Esophagus mucosa (tissue), 1 donor: ENCODE measurements around the gene PTPRG. TPM values are rescaled to one million over a fixed set of nuclear protein-coding genes. Genes with fewer than 3 reads are reported as not detected.

ENCODE experiments used
- ATAC-seq: fragments of 200-7000 bp; cut with Tn5 transposase; one replicate; pipeline ENCODE4 v1.9.1; 2020
- total RNA-seq: library from RNA; stranded (reverse); gene quantifications from one replicate; pipeline ENCODE4 v1.2.4, GENCODE V29; 2023
- donor health status: DM: yes; HTN: yes; CAD: no.

Gene PTPRG
- total RNA-seq, 1 donor from 2014 or later = 9.2 TPM

DNA sequence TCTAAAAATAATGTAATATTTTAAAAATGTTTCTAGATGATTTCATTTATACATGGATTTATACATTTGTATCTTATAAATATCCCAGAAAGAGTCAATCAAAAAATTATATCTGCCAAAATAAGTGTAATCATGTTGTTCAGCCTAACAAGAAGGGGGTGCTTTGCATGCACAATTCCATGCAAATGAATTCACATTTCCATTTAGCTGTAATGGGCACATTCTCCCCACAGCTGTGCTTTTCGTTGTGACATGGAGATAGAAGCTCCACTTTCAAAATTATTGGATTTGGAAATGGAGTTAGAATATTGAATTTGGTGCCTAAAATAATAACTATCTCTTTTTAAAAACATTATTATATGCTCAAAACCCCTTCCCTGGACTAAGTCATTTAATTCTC is 270.6 kb downstream of the PTPRG start:
- no peak for ATAC-seq

DNA sequence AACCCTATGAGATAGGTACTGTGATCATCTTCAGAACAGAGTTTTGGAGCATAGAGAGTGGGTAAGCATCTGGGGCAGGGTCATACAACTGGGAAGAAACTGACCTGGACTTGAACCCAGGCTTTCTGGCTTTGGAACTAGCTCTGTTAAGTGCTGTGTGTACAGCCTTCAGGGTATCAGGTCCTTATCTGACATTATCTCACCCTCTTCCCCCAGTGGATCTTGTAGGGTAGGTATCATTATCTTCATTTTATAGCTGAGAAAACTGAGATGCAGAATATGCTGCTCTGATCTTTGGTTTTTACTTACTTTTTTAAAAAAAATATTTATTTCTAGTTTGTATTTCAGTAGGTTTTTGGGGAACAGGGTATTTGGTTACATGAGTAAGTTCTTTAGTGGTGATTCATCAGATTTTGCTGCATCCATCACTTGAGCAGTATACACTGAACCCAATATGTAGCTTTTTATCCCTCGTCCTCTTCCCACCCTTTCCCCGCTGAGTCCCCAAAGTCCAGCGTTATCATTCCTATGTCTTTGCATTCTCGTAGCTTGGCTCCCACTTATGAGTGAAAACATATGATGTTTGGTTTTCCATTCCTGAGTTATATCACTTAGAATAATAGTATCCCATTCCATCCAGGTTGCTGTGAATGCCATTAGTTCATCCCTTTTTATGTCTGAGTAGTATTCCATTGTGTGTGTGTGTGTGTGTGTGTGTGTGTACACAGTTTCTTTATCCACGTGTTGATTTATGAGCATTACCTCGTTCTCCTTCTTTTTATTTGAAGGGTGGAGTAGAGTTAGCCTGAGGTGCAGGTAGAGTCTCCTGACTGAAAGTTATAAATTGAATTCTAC is 271.2 kb downstream of the PTPRG start:
- ATAC-seq = no peak

DNA sequence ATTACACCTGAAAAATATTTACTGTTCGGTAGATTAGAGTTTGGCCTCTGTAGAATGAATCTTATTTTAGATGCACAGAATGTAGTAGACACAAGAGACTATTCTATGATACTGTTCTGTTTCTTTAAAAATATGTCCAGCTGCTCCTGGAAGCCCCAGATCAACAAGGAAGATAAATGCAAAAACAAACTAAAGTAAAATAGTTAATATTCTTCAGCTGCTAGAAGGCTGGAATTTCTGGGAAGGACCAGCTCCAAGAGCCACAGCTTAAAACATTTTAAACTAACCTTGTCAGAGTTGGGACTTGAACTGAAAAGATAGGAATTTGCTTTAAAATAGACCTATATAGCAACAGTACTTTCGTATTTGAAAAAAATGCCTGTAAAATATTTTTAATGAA is 277.9 kb downstream of the PTPRG start:
- ATAC-seq = no peak

DNA sequence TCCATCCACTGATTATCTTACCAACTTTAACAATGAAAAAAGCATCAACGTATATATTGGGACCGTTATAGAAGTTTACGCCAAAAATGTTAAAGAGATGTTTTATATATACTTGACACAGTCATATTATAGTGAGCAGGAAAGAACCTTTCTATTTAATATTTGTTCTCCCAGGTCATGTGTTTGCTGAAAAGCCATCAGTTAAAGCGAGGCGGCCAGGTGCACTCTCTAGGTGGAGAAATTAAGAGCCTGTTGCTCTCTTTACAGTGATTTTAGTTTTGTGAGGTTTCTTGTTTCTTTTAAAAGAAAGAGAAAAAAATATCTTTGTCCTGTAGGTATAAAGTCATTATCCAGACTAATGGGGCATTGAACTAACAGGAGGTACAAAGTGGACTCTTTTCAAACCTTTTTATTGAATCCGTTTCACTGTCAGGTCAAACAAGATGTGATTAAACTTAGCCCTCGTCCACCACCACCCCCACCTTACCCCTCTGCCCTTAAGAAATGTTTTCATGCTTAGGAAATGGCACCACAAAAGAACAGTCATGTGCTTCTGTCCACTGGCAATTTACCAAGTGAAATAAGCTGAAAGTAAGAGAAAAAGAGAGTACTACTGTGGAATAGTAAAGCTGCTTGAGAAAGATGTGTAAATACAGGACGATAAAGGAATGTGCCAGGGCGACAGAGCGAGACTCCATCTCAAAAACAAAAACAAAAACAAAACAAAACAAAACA is 279.9 kb downstream of the PTPRG start:
- ATAC-seq = no peak

DNA sequence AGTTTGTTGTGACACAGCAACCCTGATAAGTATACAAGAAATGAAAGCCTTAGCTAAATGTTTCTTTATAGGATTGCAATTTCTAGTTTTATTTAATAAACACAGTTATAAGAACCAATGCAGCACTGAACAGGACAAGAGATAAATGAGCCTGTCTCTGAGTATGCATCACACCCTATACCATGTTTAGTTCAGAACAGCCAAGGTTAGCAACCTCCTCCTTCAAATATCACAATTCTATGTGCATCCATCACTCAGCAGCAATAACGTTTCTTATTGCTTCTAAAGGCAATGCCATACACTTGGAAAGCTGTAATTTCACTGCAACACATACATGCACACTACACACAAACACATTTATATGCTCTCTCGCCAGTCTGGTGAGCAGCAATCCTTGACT is 280.6 kb downstream of the PTPRG start:
- ATAC-seq = no peak

DNA sequence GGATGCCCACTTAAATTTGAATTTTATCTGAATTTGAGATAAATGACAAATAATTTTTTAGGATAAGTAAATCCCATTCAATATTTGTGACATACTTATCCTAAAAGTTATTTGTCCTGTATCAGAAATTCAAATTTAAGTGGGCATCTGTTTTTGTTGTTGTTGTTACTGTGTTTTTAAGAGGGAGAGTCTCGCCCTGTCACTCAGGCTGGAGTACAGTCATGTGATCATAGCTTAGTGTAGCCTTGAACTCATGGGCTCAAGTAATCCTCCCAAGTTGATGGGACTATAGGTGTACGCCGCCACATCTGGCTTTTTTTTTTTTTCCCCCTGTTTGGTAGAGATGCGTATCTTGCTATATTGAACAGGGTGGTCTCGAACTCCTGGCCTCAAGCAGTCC is 283.0 kb downstream of the PTPRG start:
- ATAC-seq = no peak

DNA sequence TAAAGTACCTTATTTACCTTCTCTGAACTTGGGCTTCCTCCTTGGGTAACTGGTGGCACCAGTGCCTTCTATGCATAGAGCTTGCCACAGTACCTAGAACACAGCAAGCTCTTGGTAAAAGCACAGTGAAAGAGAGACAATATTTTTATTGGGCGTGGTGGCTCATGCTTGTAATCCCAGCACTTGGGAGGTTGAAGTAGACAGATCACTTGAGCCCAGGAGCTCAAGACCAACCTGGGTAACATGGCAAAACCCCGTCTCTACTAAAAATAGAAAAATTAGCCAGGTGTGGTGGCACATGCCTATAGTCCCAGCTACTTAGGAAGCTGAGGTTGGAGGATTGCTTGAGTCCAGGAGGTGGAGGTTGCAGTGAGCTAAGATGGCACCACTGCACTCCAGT is 285.1 kb downstream of the PTPRG start:
- ATAC-seq = no peak

DNA sequence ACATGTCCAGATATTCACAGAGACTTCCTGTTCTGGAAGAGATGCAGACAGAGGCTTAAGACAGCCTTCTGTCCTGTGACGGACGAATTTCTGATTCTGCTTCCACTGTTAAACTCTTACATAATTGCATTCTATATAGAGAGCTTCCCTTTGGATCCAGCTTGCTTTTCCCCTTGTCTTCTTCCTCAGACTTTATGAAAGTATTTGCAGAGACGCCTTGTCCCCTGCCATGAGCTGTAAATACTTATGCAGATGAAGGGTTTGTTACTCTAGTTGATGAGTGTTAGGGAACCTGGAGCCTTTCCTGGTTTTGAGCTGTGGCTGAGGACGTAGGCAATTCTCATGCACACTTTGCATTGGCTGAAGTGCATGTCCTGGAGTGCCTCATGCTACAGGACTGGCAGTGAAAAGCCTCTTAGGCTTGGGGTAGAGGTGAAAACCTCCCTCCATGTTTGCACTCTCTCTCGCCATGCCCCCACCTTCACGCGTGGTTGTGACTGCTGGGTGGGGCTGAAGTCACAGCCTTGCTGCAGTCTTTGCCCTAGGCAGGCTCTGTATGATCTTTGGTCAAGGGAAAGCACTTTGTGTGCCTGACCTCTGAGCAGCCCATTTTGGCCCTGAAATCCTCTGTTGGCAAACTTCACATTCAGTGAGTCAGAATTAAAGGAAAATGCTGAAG is 286.6 kb downstream of the PTPRG start:
- peak; percentile 37 for ATAC-seq

DNA sequence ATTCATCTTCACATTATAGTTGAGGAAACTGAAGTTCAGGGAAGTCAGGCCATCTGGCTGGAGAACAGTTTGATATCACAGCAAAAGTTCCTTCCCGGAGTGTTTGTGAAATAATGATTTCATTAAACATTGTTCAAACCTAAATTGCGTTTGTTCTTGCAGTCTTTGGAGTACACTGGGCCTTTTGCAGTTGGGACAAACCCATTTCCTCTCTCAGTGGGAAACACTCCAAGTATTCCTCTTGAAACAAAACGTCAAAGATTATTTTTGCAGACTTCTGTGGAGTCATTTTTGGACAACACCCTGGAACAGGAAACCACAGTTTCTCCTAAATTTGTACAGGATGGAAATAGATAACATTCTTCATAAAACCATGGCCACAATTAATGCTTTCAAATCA is 287.5 kb downstream of the PTPRG start:
- peak; percentile 28 for ATAC-seq

DNA sequence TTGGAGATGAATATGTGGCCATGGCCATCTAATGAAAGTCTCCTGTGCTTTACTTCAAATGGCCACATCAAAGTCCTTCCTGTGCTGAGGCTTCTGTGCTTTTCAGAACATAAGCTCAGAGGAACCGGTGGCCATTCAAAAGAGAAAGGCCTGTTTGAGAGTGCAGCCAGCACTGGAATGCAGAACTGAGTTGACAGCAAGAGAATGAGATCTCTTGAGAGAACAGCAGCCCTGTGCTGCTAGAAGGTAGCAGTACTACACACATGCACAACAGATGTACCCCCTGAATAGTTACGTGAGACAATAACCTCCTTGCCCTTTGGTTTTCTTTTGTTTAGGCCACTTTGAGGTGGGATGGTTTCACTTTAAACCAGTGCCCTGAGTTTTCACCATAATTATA is 292.5 kb downstream of the PTPRG start:
- no peak for ATAC-seq

DNA sequence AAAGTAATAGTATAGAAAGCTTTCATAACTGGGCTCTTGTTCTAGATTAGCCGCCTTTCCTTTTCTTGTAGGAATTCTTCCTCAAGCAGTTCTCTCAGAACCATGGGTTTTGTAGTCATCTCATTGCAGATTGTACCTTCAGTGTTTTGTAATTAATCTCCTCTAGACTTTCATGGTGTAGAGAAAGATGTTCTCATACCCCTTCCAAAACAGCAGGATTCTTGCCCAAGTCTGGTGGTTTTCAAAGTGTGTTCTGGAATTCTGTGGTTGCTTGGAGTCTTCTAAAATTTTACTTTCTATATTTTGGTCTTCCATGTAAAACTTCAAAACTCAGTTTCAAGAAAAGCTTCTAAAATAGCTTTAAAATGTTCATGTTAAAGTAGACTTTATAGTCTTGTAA is 293.8 kb downstream of the PTPRG start:
- ATAC-seq = no peak

DNA sequence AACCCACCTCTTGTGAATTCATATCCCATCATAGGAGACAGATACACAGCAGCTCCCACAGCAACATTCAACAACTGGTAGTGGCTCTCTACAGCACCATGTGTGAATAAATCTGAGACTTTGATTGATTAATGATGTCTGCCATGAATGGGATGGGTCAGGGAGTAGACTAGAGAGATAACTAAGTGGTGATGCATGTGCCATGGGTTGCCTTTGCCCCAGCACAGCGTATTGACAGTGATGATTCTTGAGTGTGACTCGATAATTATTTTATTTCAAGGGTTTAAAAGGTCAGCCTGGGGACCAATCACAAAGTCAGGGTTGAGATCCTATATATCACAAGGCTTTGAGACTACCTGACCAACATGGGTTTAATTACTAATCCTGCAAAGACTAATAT is 295.9 kb downstream of the PTPRG start:
- no peak for ATAC-seq

DNA sequence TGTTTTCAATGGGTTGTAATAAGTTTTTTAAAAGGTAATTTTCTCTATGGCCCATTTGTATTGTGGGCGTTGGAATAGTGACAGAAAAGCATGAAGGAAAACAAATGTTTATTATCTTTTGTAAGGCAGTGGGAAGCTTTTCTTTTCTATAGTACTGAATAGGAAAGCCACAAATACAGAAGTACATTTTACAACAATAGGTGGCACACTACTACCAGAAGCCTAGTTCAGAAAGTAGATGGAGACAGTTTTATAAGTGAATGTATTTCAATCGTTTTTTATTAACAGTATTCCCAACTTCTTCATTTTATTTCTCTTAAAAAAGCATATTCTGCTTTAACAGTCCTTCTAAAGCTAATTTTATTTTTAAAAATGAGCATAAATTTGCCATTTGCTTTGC is 296.7 kb downstream of the PTPRG start:
- ATAC-seq = no peak

DNA sequence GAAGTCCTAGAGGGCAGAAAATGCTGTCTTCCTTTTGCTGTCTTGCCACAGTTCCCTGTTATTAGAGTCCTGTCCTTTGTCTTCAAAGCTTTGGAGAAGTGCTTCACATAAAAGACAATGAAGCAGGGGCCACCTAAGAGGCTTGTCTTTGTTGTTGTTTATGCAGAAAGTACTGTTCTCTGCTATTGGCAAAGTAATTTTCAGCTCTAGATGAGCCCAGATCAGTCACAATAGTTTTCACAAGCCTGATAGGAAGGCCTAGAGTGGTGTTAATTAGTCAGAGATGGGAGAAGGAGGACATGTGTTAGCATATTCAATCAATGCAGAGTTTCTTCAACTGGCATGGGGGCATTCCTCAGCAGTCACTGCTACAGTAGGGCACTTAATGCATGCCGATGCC is 300.0 kb downstream of the PTPRG start:
- no peak for ATAC-seq

DNA sequence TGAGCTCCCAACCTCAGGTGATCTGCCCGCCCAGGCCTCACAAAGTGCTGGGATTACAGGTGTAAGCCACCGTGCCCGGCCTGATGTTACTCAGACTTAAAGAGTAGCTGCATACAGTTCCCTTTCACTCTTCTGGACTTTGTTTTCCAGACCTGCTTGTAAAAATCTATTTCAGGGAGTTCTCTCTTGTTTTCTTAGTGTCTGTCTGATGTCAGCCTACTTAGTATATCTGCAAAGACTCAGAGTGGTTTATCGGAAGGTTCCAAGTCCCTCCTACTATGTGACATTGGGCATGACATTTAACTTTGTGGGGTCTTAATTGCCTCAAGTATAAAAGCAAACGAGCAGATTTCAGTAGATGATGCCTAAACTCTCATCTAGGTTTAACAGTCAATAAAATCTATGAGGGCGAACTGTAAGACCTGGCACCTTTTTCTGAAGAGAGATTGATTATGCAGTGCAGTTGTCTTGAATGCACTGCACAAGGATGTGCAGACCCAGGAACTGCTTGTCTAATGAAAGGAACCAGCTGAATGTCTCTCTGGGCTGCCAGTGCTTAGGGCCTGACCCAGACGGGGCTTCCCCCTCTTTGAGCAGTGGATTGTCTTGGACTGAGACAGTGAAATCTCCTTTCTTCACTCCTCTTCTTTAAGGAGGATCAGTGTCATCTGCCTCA is 301.4 kb downstream of the PTPRG start:
- ATAC-seq = no peak

DNA sequence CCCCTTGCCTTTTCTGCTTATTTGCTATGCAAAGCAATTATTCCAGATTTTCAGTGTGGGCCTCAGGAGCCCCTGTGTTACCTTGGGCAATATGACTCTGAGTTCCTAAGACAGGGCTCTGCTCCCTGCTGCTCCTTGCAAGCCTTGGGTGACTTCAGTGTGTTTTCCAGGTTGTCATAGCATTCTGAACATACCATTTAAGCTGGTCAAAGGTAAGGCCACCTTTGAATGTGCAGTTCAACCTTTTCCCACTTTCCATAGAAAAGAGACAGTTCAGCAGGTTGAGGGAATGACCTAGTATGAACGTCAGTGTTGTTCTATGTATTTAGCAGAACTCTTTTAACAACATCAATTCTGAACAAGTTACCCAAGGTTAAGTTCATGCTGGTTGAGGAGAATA is 302.2 kb downstream of the PTPRG start:
- no peak for ATAC-seq

DNA sequence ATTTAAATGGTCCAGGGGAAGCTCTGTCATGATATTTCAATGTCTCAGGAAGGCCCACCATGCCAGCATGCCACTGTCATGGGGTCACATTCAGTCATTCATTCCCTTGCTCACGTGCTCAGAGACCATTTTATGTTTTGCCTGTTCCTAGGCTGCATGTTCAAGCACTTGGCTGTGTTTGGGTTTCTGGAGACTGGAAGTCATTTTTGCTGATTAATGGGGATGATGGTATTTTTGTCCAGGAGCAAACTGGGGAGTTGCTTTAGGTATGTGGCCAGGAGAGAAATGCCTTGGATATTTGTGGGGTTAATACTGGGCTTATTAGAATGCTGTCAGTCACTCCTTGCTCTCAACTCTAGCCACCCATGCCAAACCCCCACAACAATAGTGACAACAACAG is 303.5 kb downstream of the PTPRG start:
- no peak for ATAC-seq

DNA sequence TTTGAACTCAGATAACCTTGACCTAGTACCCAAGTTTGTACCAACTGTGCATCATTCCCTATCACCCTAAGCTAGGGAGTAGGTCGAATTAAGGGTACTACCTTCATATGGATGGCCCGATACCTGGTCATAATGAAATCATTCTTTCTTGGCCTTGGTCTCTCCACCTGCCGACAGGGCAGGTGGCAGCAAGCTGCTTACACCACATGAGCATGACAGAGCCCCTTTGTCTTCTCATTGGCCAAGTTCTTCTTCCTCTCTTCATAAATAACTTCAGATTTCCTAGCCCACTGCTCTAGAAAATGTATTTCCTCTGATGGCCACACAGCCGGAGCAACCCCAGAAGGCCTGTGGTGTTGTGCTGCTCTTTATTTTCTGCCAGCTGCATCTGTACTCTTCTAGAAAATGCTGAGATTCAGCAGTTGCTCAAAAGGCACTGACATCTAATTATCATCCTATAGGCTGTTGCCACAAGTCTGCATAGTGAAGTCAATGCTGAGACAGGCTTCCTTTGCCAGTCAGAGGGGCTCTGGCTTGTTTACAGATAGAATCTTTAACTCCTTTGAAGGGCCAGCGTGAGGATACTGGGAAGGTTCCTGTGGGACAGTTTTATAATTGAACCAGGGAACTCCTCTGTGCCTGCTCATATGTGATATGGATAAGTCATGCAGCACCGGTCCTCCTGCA is 304.2 kb downstream of the PTPRG start:
- ATAC-seq = no peak

DNA sequence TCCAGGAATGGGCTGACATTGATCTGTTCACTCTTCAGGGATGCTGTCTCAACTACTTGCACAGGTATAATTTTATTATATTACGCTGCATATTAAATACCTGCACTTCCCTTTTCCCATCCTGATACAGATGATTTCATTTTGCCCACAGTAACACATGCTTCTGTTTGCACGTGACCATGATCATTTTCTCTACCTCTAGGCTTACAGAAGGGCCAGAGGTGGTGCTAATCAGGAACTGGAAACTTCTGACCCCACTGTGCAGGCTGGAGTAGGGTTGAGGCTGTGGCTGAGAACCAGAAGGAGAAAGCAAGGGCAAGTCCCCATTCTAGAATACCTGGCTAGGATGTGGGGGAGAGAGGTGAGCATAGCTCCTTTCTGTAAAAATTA is 304.8 kb downstream of the PTPRG start:
- no peak for ATAC-seq

DNA sequence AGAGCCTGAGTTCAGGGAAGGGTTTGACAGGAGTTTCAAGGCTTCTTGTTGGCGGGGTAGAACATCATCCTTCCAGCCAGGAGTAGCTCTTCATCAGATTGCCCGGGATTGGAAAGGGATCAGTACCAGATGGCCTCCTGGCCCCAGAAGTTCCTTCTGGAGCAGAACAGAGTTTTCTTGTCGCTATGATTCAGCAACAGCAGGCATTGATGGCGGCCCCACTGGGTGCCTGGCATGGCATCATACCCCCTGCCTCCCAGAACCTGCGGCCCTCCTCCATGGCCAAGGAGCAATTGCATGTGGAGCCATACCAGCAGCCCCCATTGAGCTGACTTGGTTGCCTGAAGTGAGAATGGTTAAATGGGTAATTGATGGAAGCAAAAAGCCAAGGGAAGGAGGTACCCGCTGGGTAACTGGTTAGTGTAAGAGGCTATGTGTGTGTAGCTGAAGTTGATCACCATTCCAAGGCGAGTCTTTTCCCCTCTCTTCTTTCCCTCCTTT is 305.6 kb downstream of the PTPRG start:
- no peak for ATAC-seq

DNA sequence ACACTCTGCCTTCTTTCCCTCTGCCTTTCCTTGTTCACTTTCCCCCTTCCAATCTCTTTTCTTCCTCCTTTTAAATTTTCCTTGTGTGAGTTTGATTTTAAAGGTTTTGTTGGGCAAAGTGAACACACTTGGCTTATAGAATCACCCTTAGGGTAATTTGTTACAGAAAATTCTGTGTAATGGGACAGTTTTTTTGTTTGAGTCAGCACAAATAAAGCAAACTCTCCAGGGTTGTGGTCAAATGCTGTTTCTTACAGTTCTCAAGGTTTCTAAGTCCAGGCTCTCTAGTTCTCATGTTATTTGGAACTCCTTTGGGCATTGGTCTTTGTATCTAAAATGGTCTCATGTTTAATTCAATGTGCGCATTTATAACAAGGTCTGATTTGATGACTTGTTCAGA is 307.1 kb downstream of the PTPRG start:
- ATAC-seq = no peak

DNA sequence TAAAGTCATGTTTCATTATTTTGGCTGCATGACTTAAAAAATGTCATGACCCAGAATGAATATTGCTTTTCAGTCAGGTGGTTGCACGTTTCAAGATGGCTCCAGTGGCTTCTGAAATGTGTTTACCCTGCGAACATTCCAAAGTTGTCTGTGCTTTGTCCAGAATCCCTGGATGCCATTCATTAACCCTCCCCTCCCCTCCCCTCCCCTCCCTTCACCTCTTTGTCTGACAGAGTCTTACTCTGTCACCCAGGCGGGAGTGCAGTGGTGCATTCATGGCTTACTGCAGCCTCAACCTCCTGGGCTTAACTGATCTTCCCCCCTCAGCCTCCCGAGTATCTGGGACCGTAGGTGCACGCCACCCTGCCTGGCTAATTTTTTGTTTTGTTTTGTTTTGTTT is 308.0 kb downstream of the PTPRG start:
- no peak for ATAC-seq
